IPS DF 19.7 (cell line): ENCODE results near the gene SPRY4.
"Not testable (repeated sequence)": the region's sequence is repeated elsewhere in the genome, so short reads cannot be mapped to it uniquely, and the experiment has no call there.

Experiments used
- DNase-seq: peaks from one replicate; pipeline ENCODE4 v3.0.0-alpha.2; 2013; ENCODE audit warnings: low read depth, low spot score

SPRY4 gene, protein sequence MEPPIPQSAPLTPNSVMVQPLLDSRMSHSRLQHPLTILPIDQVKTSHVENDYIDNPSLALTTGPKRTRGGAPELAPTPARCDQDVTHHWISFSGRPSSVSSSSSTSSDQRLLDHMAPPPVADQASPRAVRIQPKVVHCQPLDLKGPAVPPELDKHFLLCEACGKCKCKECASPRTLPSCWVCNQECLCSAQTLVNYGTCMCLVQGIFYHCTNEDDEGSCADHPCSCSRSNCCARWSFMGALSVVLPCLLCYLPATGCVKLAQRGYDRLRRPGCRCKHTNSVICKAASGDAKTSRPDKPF

DNA sequence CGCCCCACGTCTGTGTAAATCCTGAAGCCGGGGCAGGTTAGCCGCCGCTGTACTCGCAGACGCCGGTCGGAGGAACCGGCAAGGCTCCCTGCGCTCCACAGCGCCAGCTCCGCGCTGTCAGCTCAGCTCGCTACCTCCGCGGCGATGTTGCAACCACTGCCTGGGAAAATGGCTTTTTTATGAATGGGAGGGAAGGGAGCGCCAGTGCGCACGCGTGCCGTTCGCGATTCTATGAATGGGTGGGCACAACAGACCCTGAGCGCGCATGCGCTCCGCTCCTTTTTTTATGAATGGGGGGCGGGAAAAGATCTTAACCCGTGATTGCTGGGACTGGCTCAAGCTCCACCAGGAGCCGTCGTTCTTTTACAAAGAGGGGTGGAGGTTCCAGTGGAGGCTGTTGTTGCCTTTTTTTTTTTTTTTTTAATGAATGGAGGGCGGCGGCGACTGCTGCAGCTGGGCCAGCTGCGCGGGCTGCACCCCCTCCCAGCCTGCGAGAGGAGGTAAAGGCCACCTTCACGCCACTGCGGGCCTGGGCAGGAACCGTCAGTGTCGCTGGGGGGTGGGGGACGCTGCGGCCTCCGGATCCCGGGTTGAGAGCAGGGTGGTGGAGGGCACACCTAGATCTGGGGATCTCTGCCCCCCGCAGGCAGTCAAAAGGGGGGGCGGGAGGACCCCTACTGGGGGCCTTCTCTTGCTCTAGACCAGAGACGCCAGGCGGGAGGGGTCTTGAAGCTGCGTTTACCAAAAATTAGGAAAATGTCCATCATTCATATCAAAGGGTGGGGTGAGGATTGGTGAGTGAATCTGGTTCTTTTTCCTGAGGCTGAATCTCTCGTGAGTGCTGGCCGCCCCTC lies at the start of gene SPRY4:
Gene SPRY4 (minus strand): TSS at position 151 of the 854 bp plus-strand sequence. CDS start 9,913 bp downstream, outside the sequence.
- peak; percentile 79 for DNase-seq

DNA sequence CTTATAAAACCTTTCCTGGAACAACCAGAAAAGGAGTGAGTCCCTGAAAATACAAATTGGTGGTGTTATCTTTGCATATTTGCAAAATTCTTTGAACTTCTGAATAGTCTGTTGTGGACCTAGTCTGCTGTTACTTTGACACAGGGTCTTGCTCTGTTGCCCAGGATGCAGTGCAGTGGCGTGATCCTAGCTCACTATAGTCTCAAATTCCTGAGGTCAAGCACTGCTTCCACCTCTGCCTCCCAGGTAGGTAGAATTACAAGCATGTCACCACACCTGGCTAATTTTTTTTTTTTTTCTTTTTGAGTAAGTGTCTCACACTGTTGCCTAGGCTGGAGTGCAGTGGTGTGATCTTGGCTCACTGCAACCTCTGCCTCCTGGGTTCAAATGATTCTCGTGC lies 43.7 kb upstream of the SPRY4 start:
- DNase-seq = no peak

DNA sequence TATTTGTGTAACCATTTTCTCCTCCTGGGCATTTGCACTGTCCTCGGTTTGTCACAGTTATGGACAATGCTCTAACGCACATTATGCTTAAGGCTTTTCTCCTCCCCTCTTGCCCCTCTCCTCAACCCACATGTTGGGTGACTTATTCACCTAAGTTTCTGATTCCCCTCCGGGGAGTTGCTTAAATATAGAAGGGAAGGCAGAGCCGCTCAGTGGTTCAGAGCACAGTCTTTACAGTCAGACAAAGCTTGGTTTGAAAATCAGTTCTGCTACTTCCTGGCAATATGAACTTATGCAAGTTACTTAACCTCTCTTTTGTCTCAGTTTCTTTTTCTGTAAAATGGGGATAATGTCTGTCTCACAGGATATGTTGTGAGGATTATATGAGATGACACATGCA lies 41.2 kb upstream of the SPRY4 start:
- no peak for DNase-seq

DNA sequence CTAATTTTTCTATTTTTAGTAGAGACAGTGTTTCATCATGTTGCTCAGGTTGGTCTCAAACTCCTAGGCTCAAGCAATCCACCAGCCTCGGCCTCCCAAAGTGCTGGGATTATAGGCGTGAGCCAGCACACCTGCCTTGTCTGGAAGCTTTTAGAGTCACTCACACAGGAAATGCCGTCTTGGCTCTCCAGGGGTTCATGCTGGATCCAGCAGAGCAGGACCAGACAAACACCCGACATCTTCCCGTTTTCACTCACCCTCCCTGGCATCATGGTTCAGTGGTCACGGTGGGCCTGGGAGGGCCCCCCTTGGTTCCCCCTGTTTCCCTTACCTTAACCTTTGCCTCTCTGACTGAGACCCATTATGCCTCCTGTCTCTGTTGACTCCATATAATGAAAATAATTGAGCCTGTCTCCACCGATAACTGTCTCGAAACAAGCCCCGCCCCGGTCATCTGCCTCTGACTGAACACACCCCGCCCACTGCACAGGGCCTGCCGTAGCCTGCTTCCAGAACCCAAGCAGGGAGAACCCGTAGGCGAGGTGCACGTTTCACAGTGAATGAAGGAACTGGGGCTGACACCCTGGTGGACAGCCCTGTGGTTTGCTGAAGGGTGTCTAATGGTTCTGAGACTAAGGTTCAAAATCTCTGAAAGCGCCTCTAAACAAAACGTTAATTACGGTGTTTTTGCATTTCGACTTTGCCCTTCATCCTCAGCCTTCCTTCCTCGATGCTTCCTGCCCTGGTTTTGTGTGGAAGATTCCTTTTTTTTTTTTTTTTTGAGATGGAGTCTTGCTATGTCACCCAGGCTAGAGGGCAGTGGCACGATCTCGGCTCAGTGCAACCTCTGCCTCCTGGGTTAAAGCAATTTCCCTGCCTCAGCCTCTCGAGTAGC lies 39.7 kb upstream of the SPRY4 start:
- no peak for DNase-seq

DNA sequence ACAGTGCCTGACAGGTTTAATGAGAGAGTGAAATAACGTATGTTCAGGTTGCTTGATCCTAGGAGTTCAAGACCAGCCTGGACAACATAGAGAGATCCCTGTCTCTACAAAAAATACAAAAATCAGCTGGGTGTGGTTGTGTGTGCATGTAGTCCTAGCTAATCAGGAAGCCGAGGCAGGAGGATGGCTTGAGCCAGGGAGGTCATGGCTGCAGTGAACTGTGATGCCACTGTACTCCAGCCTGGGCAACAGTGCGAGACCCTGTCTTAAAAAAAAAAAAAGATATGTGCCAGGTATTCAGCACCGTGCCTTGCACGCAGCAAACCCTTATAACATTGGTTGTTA lies 38.8 kb upstream of the SPRY4 start:
- no peak for DNase-seq

DNA sequence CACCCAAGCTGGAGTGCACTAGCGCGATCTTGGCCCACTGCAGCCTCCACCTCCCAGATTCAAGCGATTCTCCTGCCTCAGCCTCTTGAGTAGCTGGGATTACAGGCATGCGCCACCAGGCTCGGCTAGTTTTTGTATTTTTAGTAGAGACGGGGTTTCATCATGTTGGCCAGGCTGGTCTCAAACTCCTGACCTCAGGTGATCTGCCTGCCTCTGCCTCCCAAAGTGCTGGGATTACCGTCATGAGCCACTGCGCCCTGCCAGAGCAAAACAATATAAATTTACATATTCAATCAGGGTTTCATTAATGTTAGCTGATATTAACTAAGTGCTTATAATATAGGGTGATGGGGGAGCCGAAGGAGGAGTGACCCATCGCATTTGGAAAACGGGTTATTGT lies 37.4 kb upstream of the SPRY4 start:
- not testable (repeated sequence) for DNase-seq

DNA sequence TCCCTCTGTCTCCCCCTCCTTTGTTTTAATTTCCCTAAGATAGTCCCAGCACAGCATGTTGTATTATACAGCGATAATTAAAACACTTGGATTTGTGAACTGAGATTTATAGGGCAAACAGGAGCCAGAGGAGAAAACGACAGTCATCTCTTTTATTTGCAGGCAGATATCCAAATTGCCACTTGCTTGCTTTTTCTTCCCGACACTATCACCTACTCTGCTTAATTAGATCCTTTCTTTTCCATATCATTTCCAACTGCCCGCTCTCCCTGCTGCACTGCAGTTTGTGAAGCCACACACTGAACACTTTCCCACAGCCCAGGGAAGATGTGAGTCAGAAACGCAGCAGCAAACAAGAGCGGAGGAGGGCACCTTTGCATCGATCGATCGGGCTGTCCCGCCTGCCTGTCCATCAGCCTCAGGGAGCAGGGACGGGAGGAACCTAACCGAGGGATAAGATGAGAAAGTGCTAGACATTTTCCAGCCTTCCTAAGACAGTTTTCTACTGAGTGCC lies 35.8 kb upstream of the SPRY4 start:
- DNase-seq = no peak

DNA sequence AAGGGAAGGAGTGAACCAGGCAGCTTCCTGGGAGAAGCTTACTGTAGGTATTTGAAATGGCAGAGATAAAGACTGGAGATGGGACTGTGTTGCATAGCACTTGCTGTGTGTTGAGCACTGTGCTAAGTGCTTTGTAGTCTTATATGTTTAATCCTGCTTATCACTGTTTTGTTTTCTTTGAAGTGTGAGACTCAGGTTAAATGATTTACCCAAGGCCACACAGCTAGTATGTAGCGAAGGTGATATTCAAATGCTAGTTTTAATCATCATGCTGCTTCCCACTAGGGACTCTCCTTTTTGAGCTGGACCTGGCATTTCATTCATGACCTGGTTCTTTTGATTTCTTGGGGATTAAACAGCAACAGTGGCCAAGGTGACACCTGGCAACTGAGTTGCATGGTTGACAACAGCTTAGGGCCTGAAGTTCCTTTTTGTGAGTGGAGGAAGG lies 35.3 kb upstream of the SPRY4 start:
- no peak for DNase-seq

DNA sequence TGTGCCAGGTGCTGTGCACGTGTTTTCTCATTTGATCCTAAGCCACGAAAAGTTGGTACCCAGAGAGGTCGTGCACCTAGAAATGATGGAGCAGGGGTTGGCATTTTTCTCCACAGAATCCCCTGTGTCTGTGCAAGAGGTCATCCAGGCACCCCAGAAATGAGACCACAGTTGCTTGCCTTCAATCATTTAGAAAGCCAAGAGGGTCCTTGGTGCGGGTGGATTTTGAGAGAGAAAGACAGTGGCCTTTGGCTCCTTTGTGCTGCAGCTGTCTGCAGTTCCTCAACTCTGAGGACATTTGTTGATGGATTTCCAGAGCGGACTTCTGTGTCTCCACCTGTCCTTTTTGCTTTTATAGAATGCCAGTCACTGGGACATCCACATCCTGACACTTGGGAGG lies 33.8 kb upstream of the SPRY4 start:
- no peak for DNase-seq

DNA sequence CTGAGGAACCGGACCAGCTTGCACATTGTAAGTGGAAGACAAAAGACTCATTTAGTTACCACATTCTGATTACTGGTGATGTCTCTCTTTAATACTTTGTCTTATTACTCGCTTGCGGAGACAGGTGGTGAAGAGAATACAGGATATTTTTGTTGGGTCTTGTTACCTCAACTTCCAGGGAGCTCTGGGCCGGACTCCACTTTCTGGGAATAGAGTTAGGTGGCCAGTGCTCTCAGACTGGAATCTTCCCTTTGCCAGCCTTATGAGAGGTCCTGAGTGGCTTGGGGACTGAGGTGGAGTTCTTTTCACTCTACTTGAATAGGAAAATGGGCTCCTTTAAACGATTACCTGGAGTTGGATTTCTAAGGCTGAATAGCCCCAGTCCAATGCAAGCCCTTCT lies 33.3 kb upstream of the SPRY4 start:
- no peak for DNase-seq

DNA sequence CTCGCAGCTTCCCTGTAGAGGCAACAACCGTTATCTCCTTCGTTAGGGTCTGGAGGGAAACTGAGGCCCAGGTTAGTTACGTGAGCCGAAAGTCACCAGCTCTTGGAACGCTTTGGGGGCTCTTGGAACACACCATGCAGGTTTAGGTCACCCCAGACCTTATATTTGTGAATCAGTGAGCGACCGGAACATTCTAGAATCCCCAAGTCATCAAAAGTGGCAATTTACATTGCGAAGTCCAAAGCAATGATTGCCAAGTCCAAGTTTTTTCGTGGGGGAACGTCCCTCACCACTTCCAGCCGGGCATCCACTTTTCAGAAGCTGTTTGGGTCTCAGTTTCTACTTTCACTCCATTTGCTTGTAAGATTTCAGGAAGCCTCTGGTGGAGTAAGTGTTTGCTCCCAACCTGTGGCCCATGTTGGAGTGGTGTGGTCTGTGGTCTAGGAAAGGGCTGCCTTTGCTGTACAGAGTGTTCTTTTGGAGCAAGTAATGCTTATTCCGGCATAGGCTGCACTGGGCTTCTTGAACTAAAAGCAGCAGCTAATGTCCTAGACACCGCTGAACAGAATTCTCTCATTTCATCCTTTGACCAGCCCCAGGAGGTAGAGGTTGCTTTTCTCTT lies 32.8 kb upstream of the SPRY4 start:
- no peak for DNase-seq

DNA sequence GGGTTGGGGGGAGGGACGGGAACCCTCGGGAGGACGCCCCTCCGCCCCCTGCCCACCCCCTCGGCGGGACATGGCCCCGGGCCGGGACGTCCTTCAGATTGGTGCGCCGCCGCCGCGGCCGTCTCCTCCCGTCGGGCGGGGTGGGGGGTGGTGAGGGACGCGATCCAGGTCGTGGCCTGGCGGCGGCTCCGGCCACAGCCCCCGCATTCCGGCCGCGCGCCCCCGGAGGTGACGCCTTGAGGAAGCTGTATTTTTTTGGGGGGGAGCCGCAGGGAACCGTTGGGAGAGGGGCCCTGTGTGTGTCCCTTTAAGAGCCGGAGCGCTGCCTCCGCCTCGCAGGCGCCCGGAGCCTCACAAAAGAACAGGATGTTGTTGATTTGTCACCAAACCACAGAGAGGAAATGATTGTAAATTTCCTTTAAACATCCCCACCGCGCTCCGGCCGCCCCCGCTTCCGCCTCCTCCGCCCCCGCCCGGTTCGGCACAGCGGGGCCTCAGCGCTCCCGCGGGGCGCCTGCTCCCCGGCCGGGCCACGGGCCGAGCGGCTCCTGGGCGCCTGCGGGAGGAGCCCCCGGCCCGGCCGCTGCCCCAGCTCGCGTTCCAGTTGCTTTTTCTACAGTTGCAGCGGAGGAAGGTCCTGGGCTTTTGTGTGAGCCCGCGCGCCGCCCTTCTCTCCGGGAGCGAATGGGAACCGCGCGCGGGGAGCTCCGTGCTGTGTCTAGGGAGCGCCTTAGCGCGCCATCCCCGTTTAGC lies 32.1 kb upstream of the SPRY4 start:
- DNase-seq = peak; percentile 91

DNA sequence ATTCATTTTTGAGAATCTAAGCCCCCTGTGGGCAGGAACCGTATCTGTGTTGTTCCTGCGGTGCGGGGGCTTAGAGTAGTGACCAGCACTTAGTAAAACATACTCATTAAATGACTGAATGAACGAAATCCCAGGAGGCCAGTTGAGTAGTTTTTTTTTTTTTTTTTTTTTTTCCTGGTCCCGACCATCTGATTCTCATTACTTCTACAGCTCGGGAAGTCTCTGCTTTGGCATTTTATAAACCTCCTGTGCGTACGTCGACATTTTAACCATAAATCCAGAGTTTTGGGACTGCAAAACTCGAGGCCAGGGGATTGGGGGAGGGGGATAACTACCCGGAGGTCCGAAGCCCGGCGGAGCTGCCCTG lies 31.5 kb upstream of the SPRY4 start:
- DNase-seq = no peak

DNA sequence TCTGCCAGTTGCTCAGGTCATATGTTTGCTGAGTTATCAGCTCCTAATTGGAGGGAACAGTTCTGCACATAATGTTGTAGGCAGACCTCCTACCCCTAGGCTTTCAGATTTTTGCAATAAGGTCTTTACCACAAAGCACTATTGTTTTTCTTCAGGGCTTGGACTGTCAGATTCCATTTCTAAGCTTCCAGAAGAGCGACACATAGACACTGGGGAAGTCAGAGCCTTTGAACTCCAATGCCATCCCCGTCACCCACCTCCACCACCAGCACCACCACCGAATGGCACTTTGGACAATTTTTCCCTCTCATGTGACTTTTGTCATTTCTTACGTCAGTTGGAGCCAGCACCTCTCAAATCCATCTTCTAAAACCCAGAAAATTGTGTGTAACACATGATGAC lies 28.3 kb upstream of the SPRY4 start:
- no peak for DNase-seq

DNA sequence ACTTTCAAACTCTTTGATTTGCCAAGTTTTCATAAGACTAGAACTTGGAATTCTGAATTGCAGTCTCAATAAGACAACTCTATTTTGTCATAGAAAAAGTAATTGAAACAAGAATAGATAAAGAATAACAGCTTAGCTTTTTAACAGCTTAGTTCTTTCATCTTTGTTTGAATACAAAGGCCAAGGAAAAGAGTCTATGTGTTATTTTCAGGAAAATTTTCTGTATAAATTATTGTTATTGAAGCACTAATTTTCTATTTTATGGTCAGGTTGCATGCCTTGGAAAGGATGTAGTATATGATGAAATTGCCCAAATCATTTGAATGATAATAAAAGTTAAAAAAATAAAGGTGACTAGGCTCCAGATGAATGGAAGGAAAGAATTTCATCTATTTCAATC lies 25.2 kb upstream of the SPRY4 start:
- DNase-seq = no peak

DNA sequence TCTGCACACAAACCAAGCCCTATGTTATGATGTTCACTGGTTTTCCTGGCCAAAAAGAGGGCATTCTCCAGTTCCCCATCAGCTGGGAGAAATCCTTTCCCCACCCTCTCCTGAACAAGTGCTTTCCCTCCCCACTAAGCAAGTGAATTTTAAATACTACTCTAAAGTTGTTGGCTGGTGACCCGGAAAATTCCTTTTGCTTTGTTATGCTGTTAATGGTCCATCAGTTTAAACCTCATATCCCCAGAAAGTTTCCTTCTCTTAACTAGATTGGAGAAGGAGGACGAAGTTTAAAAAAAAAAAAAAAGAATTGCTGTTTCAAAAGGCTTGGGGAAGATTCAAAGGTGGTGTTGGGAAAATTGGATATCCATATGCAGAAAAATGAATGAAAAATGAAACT lies 21.9 kb upstream of the SPRY4 start:
- DNase-seq = no peak

DNA sequence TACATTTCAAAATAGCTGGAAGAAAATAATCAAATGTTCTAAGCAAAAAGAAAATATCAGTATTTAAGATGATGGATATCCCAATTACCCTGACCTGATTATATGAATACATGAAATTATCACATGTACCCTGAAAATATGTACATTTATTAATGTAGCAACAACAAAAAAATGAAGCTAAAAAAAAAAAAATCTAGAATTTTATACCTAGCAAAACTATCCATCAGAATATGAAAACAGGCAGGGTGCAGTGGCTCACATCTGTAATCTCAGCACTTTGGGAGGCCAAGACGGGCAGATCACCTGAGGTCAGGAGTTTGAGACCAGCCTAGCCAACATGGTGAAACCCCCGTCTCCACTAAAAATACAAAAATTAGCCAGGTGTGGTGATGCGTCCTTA lies 20.1 kb upstream of the SPRY4 start:
- not testable (repeated sequence) for DNase-seq

DNA sequence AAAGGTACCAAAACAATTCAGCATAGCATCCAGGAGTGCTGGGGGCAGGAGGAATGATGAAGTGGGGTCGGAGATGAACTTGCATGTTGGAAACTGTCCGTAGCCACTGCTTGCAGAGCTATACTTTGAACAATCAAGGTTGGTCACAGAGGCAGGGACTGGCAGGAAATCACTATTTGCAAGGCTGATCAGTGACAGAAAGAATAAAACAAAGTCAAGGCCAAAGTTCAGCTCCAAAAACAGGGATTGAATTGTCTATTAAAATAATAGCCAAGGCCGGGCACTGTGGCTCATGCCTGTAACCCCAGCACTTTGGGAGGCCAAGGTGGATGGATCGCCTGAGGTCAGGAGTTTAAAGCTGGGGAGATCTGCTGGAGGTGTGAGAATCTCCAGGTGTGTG lies 18.7 kb upstream of the SPRY4 start:
- no peak for DNase-seq

DNA sequence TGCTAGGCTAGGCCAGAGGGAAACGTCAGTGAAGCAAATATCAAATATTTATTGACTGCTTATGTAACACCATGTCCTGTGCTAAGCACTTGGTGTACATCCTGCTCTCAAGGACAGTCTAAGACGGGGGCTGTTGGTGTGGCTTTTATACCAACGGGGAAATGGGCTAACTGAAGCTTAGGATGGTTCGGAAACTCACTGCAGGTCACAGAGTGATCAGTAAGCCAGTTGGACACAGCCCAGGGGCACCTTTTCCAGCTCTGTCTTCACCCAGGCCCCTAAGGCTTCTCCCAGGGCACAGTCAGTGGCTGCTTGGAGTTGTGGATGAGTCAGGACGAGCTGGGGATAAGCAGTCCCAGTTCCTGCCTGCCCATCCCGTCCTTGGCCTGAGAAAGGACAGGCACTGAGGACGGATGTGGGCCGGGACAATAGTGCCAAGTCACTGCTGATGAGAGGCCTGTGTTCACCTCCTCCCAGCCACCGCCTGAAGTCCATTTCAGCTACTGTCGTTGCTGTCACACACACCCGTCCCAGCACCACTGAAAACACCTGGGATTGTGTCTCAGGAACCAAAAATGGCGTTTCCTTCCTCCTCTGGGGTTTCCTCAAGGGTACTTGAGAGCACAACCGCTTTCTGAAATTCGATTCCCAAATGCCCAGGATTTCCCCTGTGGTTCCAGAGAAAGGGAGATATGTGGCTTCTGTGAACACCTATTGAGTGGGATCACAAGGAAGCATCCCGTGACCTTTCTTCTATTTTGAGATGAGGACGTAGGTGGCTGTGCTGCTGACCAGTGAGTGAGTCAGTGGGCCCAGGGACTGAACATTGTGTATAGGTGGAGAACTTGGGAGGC lies 17.5 kb upstream of the SPRY4 start:
- DNase-seq = no peak

DNA sequence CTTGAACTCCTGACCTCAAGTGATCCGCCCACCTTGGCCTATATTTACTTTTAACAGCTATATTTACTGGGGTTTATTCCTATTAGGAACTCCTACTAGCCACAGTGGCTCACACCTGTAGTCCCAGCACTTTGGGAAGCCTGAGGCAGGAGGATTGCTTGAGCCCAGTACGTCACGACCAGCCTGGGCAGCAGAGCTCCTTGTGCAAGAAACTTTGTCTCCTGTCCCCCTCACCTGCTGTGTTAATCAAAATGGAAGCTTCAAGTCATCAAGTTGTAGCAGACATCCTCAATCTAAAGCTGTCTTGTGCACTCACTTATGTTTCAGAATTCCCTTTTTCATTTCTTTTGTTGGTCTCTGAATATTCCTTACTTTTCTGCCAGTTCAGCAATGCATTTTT lies 15.0 kb upstream of the SPRY4 start:
- no peak for DNase-seq
